Activated B cell treated with CpG ODN at 0.5 μM for 24 hours (primary cell): ENCODE measurements around the gene UTP11. TPM values are rescaled to one million over a fixed set of nuclear protein-coding genes. Genes with fewer than 3 reads are reported as not detected.

Source experiments
- ATAC-seq: fragments of 200-7000 bp; cut with Tn5 transposase; one replicate; pipeline ENCODE4 v1.10.0; 2021; ENCODE audit warnings: low read depth, mild to moderate bottlenecking, moderate library complexity
- CTCF ChIA-PET: fragments of 350-600 bp; sonication (Branson Sonifier 250); formaldehyde crosslinking; loops from one replicate; lab custom pipeline; 2021; ENCODE audit warnings: antibody characterized with exemption; lab: Charles Lee
- POLR2A ChIA-PET: fragments of 350-600 bp; sonication (Branson Sonifier 250); formaldehyde crosslinking; loops from one replicate; lab custom pipeline; 2021; ENCODE audit warnings: antibody characterized with exemption; lab: Charles Lee
- DNase-seq: peaks from one replicate; pipeline ENCODE4 v3.0.0; 2022
- H3K27ac Mint-ChIP-seq: one replicate; pipeline ENCODE4 v1.8.0; 2020; ENCODE audit warnings: mixed read lengths
- H3K27me3 Mint-ChIP-seq: one replicate; pipeline ENCODE4 v1.8.0; 2021; ENCODE audit warnings: mixed read lengths
- H3K36me3 Mint-ChIP-seq: one replicate; pipeline ENCODE4 v1.8.0; 2021; ENCODE audit warnings: low read depth, mixed read lengths
- H3K4me1 Mint-ChIP-seq: one replicate; pipeline ENCODE4 v1.8.0; 2021; ENCODE audit warnings: mixed read lengths
- H3K4me3 Mint-ChIP-seq: one replicate; pipeline ENCODE4 v1.8.0; 2020; ENCODE audit warnings: mild to moderate bottlenecking, mixed read lengths
- H3K9me3 Mint-ChIP-seq: one replicate; pipeline ENCODE4 v1.8.0; 2020; ENCODE audit warnings: mixed read lengths
- CTCF ChIP-seq: fragments of 200-600 bp; IDR thresholded peaks from one replicate; pipeline ENCODE4 v1.8.0; 2022; ENCODE audit warnings: antibody characterized with exemption, mild to moderate bottlenecking
- intact Hi-C: fragments of 100-400 bp; cut with micrococcal nuclease; formaldehyde crosslinking; loops from one replicate; pipeline ENCODE4 v1.15.1; 2024
- total RNA-seq: library from RNA; stranded (reverse); gene quantifications from 2 replicates; pipeline ENCODE4 v1.2.3, GENCODE V29; 2022

Gene UTP11
- total RNA-seq, 1 donor from 2014 or later: 26.1 TPM

- CTCF ChIA-PET: no interaction called here
- peaks cover 34% of the 10 kb centered on the region for H3K4me1 Mint-ChIP-seq
- H3K36me3 Mint-ChIP-seq: no peaks in the 10 kb centered on the region
- TF ChIP-seq CTCF: no peak
- H3K9me3 Mint-ChIP-seq: no peaks in the 10 kb centered on the region
- intact Hi-C loops: loop anchor here (5.0 kb wide), 1 partner anchor 88 kb away; no protein-coding TSS in a partner anchor
- DNase-seq (no peak), ATAC-seq (no peak)
- no peak overlapping the region for H3K27ac Mint-ChIP-seq
- POLR2A ChIA-PET: interaction anchor here (0.6 kb wide), 1 partner anchor 110 kb away, joined by 3 read pairs; no protein-coding TSS in a partner anchor
- H3K27me3 Mint-ChIP-seq: no peaks in the 10 kb centered on the region
- no peak overlapping the region for H3K4me3 Mint-ChIP-seq
These were observed 51.8 kb downstream of the UTP11 start for GRCh38 chr1:38064197-38064903.

- ATAC-seq: no peak
- H3K27ac Mint-ChIP-seq: no peak overlapping the region
- no peaks in the 10 kb centered on the region for H3K36me3 Mint-ChIP-seq
- ChIA-PET CTCF (interaction anchor here (2.0 kb wide), 1 partner anchor 11 kb away, joined by 4 read pairs; no protein-coding TSS in a partner anchor), POLR2A (interaction anchor here (0.6 kb wide), 1 partner anchor 84 kb away, joined by 8 read pairs; no protein-coding TSS in a partner anchor)
- DNase-seq: no peak
- intact Hi-C loops: no loop called here
- no peaks in the 10 kb centered on the region for H3K9me3 Mint-ChIP-seq
- peaks cover 2% of the 10 kb centered on the region for H3K27me3 Mint-ChIP-seq
- no peak for TF ChIP-seq CTCF
- no peak overlapping the region for H3K4me3 Mint-ChIP-seq
- H3K4me1 Mint-ChIP-seq: peaks cover 10% of the 10 kb centered on the region
These were observed 55.9 kb downstream of the UTP11 start for GRCh38 chr1:38068220-38068979.

- CTCF ChIA-PET: interaction anchor here (2.0 kb wide), 1 partner anchor 12 kb away, joined by 4 read pairs; no protein-coding TSS in a partner anchor
- Mint-ChIP-seq H3K27ac (no peak overlapping the region), H3K4me1 (peaks cover 6% of the 10 kb centered on the region), H3K4me3 (no peak overlapping the region), H3K9me3 (no peaks in the 10 kb centered on the region), H3K36me3 (no peaks in the 10 kb centered on the region), H3K27me3 (peaks cover 4% of the 10 kb centered on the region)
- ATAC-seq (no peak), DNase-seq (no peak)
- no peak for TF ChIP-seq CTCF
- POLR2A ChIA-PET: interaction anchor here (0.6 kb wide), 1 partner anchor 84 kb away, joined by 8 read pairs; no protein-coding TSS in a partner anchor
- intact Hi-C loops: no loop called here
These were observed 56.4 kb downstream of the UTP11 start for GRCh38 chr1:38068980-38069340.

GRCh38 chr1:38071312-38072256 lies 59.0 kb downstream of the UTP11 start:
- ChIA-PET POLR2A (interaction anchor here (0.6 to 1.5 kb wide), 3 partner anchors 8 to 44 kb away, joined by 5 to 10 read pairs (median 7); partner anchors contain the start of gene POU3F1), CTCF (interaction anchor here (0.5 to 3.7 kb wide), 25 partner anchors 9 to 1624 kb away, joined by 3 to 43 read pairs (median 5); partner anchors contain the start of gene POU3F1)
- peak; percentile 82 for ATAC-seq

More at GRCh38 chr1:38071312-38072256, 59.0 kb downstream of the UTP11 start:
- Mint-ChIP-seq H3K27ac (no peak overlapping the region), H3K36me3 (no peaks in the 10 kb centered on the region), H3K27me3 (peaks cover 4% of the 10 kb centered on the region), H3K4me3 (no peak overlapping the region), H3K4me1 (peaks cover 4% of the 10 kb centered on the region), H3K9me3 (no peaks in the 10 kb centered on the region)
- intact Hi-C loops: loop anchor here (1.0 kb wide), 3 partner anchors 31 to 81 kb away; partner anchors contain the start of gene SF3A3
- no peak for DNase-seq
- TF ChIP-seq CTCF: no peak
